Small intestine (tissue), 7 donors: ENCODE data around the gene FOXP2. TPM values are rescaled to one million over a fixed set of nuclear protein-coding genes. Genes with fewer than 3 reads are reported as not detected.

Experiments used
- DNase-seq, 2 donors: peaks; one replicate each; pipeline versions ENCODE4 v3.0.0 to v3.0.0-alpha.2; 2013
- FAIRE-seq: peaks from 2 replicates; lab custom pipeline; 2012; peaks lifted over from hg19 to GRCh38; lab: Jason Lieb, UNC
- H3K27ac ChIP-seq, 3 donors: one replicate each; pipeline ENCODE4 v1.5.1; 2013; ENCODE audit warnings: low read length in 2 of 3, mild to moderate bottlenecking in 2 of 3, control low read depth in 1 of 3, inconsistent platforms in 1 of 3, low read depth in 1 of 3, moderate library complexity in 1 of 3
- H3K27me3 ChIP-seq, 3 donors: one replicate each; pipeline ENCODE4 v1.6.1; 2013; ENCODE audit warnings: low read length in 3 of 3, inconsistent platforms in 1 of 3; ENCODE audit not compliant: control insufficient read depth in 3 of 3, insufficient read depth in 3 of 3
- H3K36me3 ChIP-seq, 3 donors: one replicate each; pipeline ENCODE4 v1.6.1; 2013; ENCODE audit warnings: low read length in 3 of 3, inconsistent platforms in 1 of 3, low read depth in 1 of 3, mild to moderate bottlenecking in 1 of 3, moderate library complexity in 1 of 3; ENCODE audit not compliant: control insufficient read depth in 3 of 3, insufficient read depth in 2 of 3
- H3K4me1 ChIP-seq, 3 donors: one replicate each; pipeline ENCODE4 v1.6.1; 2013; ENCODE audit warnings: low read length in 2 of 3, inconsistent platforms in 1 of 3, low read depth in 1 of 3, mild to moderate bottlenecking in 1 of 3, moderate library complexity in 1 of 3; ENCODE audit not compliant: control insufficient read depth in 3 of 3, insufficient read depth in 2 of 3
- H3K4me3 ChIP-seq, 3 donors: one replicate each; pipeline ENCODE4 v1.5.1; 2013; ENCODE audit warnings: low read length in 3 of 3, control low read depth in 1 of 3, inconsistent platforms in 1 of 3, low read depth in 1 of 3, mild to moderate bottlenecking in 1 of 3, moderate library complexity in 1 of 3
- H3K9me3 ChIP-seq, 2 donors: one replicate each; pipeline ENCODE4 v1.6.1; 2013; ENCODE audit warnings: low read depth in 1 of 2, low read length in 1 of 2; ENCODE audit not compliant: control insufficient read depth in 2 of 2, insufficient read depth in 1 of 2
- WGBS, 3 donors: extraction: QIAGEN DNeasy Blood & Tissue Kit; methylation state at CpG; one replicate each; pipeline ENCODE4 v1.1.7; 2013; 5-methylcytosine and 5-hydroxymethylcytosine counted together
- polyA plus RNA-seq, 4 donors: library from polyadenylated mRNA; stranded (reverse) in 3 of 4; unstranded in 1 of 4; fragments of 200-250 nt in 3 of 4; fragments of 120-200 nt in 1 of 4; gene quantifications; one replicate each; pipeline versions ENCODE4 v1.2.1 to v1.2.3, GENCODE V29; 2013
- donor health status: healthy with polysubstance abuse.
- donor health status: control.
- donor health status: control.
- donor health status: Bipolar disorder and iron deficiency.
- donor health status: healthy.

FOXP2 gene
- polyA plus RNA-seq, 4 donors, result 1.7 to 12.2 (median 3.6) TPM

DNA sequence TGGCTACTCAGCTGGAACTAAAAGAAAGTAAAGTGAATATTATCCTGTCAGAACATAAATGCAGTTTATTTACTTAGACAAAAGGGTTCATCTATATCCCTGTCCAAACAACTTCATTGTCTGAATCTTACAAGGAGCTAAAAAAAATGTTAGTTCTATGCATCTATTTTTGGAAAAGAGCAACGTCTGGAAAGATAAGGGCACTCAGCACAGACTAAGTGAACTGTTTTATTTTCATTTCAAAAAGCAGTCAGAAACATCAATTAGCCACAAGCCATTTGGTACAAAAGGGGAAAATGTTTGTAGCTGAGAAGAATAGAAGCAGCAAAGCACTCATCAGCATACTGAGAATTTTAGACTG lies 245.5 kb downstream of the FOXP2 start:
- Histone ChIP-seq H3K36me3 (no peaks in the 10 kb centered on the region), H3K4me3 (no peak overlapping the region), H3K4me1 (peaks cover 0 to 4% (median 0%) of the 10 kb centered on the region in 3 donors), H3K9me3 (no peaks in the 10 kb centered on the region), H3K27me3 (no peaks in the 10 kb centered on the region), H3K27ac (no peak overlapping the region)
- no peak for FAIRE-seq
- no peak for DNase-seq
- 2 to 13% (median 8%) methylated on average over 1 of the region's 1 CpG for WGBS, 3 donors

- FAIRE-seq, result no peak
- DNase-seq, result no peak
- no peaks in the 10 kb centered on the region for H3K36me3 ChIP-seq
- 88 to 93% (median 92%) methylated on average over 2 of the region's 2 CpGs for WGBS, 3 donors
- H3K27ac ChIP-seq, result no peak overlapping the region
- no peak overlapping the region for H3K4me3 ChIP-seq
- H3K4me1 ChIP-seq, result peaks cover 0 to 4% (median 0%) of the 10 kb centered on the region in 3 donors
- no peaks in the 10 kb centered on the region for H3K9me3 ChIP-seq
- H3K27me3 ChIP-seq, result no peaks in the 10 kb centered on the region
Observed at GRCh38 chr7:114660753-114661152, 246.1 kb downstream of the FOXP2 start.

DNA sequence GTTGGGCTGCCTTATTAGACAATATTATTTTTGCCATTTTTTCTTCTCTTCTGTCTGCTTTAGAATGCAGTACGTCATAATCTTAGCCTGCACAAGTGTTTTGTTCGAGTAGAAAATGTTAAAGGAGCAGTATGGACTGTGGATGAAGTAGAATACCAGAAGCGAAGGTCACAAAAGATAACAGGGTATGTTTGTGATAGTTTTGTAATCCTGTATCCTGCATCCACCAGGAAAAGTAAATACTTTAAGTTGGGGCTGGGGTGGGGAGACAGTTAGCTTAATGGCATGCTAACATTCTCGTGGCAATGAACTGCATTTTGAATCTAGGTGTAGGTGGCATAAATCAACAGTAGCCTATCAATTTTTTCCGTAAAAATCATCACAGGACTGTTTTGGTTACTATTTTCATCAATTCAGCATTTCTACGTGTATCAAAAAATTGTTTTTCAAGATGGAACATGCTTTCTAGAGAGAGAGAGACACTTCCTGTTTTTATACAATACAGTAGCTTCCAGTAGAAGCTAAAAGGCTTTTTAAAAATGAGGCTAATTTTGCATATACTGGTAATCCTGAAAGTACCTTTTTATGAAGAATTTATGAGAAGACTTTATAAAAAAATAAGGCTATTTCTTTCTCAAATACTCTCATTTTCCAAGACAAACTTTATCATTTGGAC lies 247.5 kb downstream of the FOXP2 start:
- H3K27me3 ChIP-seq, result no peaks in the 10 kb centered on the region
- H3K36me3 ChIP-seq, result no peaks in the 10 kb centered on the region
- H3K27ac ChIP-seq, result no peak overlapping the region
- DNase-seq (no peak), FAIRE-seq (no peak)
- no peak overlapping the region for H3K4me3 ChIP-seq
- no peaks in the 10 kb centered on the region for H3K9me3 ChIP-seq
- H3K4me1 ChIP-seq, result peaks cover 0 to 4% (median 0%) of the 10 kb centered on the region in 3 donors
- 68 to 83% (median 74%) methylated on average over 6 of the region's 6 CpGs for WGBS, 3 donors

DNA sequence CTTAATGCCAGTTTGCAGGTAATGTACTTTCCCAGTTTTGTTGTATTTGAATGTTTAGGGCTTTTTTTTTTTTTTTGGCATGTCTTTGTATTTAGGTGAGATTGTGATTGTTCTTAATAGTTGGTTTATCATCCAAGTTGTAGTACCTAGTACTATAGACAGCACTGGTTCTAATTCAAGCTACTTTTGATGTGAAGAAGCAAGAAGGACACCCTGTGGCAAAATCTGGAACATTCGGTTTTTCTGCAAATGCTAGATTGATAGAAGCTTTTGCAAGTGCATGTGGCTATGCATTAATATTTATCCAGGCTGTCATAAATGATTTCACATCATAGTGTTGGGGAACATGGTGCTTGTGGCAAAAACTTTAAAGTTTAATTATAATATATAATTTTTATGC lies 248.9 kb downstream of the FOXP2 start:
- FAIRE-seq, result no peak
- peak; percentile 40 to 63 for DNase-seq
- H3K9me3 ChIP-seq, result no peaks in the 10 kb centered on the region
- H3K4me3 ChIP-seq, result no peak overlapping the region
- H3K36me3 ChIP-seq, result no peaks in the 10 kb centered on the region
- no peak overlapping the region for H3K27ac ChIP-seq
- WGBS, 3 donors, result 40 to 49% (median 48%) methylated on average over 1 of the region's 1 CpG
- H3K4me1 ChIP-seq, result peaks cover 0 to 4% (median 0%) of the 10 kb centered on the region in 3 donors
- H3K27me3 ChIP-seq, result no peaks in the 10 kb centered on the region

DNA sequence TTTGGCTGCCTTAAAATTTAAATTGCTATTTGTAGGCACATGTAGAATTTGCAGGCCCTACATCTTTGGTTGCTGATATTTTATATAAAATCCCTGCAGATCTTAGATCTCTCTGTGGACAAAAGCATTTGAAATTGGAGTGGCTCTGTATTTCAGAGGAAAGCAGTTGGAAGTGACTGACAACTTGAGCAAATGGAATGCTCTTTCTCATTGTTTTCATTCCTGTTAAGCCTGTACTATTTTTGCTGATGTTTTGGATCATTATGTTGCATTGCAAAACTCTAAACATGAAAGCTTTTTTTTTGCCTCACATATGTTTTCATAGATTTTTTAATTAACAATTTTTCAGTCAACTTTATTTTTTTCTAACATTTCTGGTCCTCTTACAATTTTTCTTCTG lies 256.1 kb downstream of the FOXP2 start:
- DNase-seq (no peak), FAIRE-seq (no peak)
- no peaks in the 10 kb centered on the region for H3K27me3 ChIP-seq
- no peaks in the 10 kb centered on the region for H3K36me3 ChIP-seq
- no peak overlapping the region for H3K4me3 ChIP-seq
- H3K9me3 ChIP-seq, result no peaks in the 10 kb centered on the region
- no peaks in the 10 kb centered on the region for H3K4me1 ChIP-seq
- H3K27ac ChIP-seq, result no peak overlapping the region

GRCh38 chr7:114671563-114672123 lies 257.0 kb downstream of the FOXP2 start:
- WGBS, 3 donors, result 78 to 88% (median 83%) methylated on average over 2 of the region's 2 CpGs
- DNase-seq, result no peak
- no peak overlapping the region for H3K27ac ChIP-seq
- H3K4me3 ChIP-seq, result no peak overlapping the region
- H3K4me1 ChIP-seq, result no peaks in the 10 kb centered on the region
- FAIRE-seq, result no peak
- no peaks in the 10 kb centered on the region for H3K27me3 ChIP-seq
- no peaks in the 10 kb centered on the region for H3K36me3 ChIP-seq
- H3K9me3 ChIP-seq, result no peaks in the 10 kb centered on the region

GRCh38 chr7:114678116-114678515 lies 263.5 kb downstream of the FOXP2 start:
- no peaks in the 10 kb centered on the region for H3K4me1 ChIP-seq
- DNase-seq (no peak), FAIRE-seq (no peak)
- H3K9me3 ChIP-seq, result no peaks in the 10 kb centered on the region
- H3K36me3 ChIP-seq, result no peaks in the 10 kb centered on the region
- H3K4me3 ChIP-seq, result no peak overlapping the region
- WGBS, 3 donors, result 90 to 97% (median 91%) methylated on average over 2 of the region's 2 CpGs
- H3K27ac ChIP-seq, result no peak overlapping the region
- no peaks in the 10 kb centered on the region for H3K27me3 ChIP-seq

DNA sequence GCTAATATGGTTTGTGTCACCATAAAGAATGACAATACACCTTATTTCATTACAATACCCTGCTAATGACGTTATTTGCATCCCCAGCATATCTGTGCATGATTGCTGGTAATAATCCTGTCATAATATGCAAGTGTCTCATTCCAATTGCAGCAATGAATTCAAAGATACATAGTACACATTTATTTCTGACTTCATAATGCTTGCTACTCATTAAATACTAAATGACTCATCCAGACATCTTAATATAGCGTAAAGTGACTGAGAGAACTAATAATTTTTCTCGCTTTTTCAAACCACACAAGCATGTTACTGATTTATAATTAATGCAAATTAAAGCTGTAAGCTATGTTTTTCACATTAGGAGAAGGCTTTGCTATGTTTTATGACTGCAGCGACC lies 272.6 kb downstream of the FOXP2 start:
- H3K27ac ChIP-seq, result no peak overlapping the region
- FAIRE-seq (no peak), DNase-seq (no peak)
- H3K36me3 ChIP-seq, result peaks cover 0 to 1% (median 0%) of the 10 kb centered on the region in 3 donors
- WGBS, 3 donors, result 85 to 86% (median 86%) methylated on average over 4 of the region's 4 CpGs
- no peaks in the 10 kb centered on the region for H3K9me3 ChIP-seq
- no peaks in the 10 kb centered on the region for H3K4me1 ChIP-seq
- no peak overlapping the region for H3K4me3 ChIP-seq
- H3K27me3 ChIP-seq, result no peaks in the 10 kb centered on the region
